ENCODE measurements around the gene EHMT1.

GRCh38 chr9:137765536-137765935 lies 146.7 kb downstream of the EHMT1 start:
- TF ChIP-seq CTCF (IDR thresholded peaks at IDR 0.05) (no peak), POLR2A (IDR thresholded peaks at IDR 0.05) (no peak)

All from right lobe of liver (tissue), 4 donors.